ENCODE measurements around the gene TRAPPC3L. TPM values are rescaled to one million over a fixed set of nuclear protein-coding genes. Genes with fewer than 3 reads are reported as not detected.

Gene TRAPPC3L
- total RNA-seq, 1 experiment from 2014 or later: not detected

GRCh38 chr6:116570856-116571682 is 25.6 kb upstream of the TRAPPC3L start, which contains the start of gene RWDD1 (continued):
- TF ChIP-seq ZBTB33 (IDR thresholded peaks at IDR 0.05; ENCODE audit: extremely low read depth, insufficient replicate concordance, low read length) (peak; percentile 77), MAX (IDR thresholded peaks at IDR 0.05) (peak; percentile 85), RAD21 (IDR thresholded peaks at IDR 0.05; ENCODE audit: low read depth) (no peak)

DNA sequence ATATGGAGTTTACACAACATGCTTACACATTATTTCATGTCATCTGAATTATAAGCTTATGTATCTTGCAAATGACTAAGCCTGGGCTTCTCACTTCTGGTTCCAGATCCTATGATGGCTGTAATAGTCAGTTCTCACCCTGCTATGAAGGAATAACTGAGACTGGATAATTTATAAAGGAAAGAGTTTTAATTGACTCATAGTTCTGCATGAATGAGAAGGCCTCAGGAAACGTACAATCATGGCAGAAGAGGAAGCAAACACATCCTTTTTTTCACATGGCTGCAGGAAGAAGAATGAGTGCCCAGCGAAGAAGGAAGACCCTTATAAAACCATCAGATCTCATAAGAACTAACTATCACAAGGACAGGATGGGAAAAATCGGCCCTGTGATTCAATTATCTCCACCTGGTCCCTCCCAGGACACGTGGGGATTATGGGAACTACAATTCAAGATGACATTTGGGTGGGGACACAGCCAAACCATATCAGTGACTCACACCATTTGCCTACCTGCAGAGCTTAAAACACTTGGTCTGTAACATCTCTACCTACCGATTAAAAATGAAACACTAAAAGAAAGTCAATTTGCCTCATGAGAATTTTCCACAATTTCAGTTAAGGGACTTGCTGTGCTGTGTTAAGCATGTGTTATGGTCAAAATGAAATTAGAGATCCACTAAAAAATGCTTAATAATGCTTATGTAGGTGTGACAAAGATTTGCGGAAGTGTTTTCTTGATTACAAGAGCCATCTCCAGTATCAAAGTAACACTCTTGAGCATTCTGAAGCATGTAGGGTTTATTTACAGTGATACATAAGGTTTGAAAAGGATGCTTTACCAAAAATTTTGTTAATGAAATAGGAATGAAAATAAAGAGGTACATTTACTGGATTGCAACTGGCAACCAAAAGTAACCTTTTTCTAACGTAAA is 23.6 kb upstream of the TRAPPC3L start:
- TF ChIP-seq MAX (IDR thresholded peaks at IDR 0.05): peak; percentile 36; the same call in 1 of the 2 replicates
- TF ChIP-seq SP1 (IDR thresholded peaks at IDR 0.05; ENCODE audit: low read depth): 0 out of 2 replicates have a peak, but pooled peaks have one; percentile 15
- TF ChIP-seq EZH2phosphoT487 (IDR thresholded peaks at IDR 0.05; ENCODE audit: borderline replicate concordance): no peak
- TF ChIP-seq CEBPB (IDR thresholded peaks at IDR 0.05; ENCODE audit: low read depth): no peak
- no peak for TF ChIP-seq ELF1 (IDR thresholded peaks at IDR 0.05; ENCODE audit: borderline replicate concordance, low read depth)
- no peak for TF ChIP-seq EGR1 (IDR thresholded peaks at IDR 0.05; ENCODE audit: low read depth)
- ATAC-seq: no peak
- no peaks in the 10 kb centered on the region for H3K9me2 ChIP-seq (ENCODE audit: insufficient read depth)
- H3K36me3 ChIP-seq (ENCODE audit: control insufficient read depth in 1 of 2, insufficient read depth in 2 of 2, low read length in 2 of 2): no peaks in the 10 kb centered on the region
- H3K27ac ChIP-seq (ENCODE audit: low read depth, low read length): no peak overlapping the region
- ChIA-PET POLR2A (no interaction called here), RAD21 (ENCODE audit: low non-redundant PET in 1 of 2, low total read pairs in 2 of 2, uncharacterized antibody in 2 of 2, unreplicated experiment in 2 of 2) (no interaction called here), CTCF (interaction anchor here (1.6 to 1.8 kb wide), 2 partner anchors 8 to 300 kb away, joined by 6 read pairs; no protein-coding TSS in a partner anchor)
- H4K20me1 ChIP-seq (ENCODE audit: insufficient read depth): no peaks in the 10 kb centered on the region
- H3K4me1 ChIP-seq (ENCODE audit: control insufficient read depth in 1 of 2, insufficient read depth in 2 of 2, low read length in 2 of 2): peaks cover 18 to 25% of the 10 kb centered on the region in 2 experiments
- intact Hi-C loops (cut with micrococcal nuclease): no loop called here
- H2AFZ ChIP-seq (ENCODE audit: low read depth, low read length, poor library complexity, severe bottlenecking): no peak overlapping the region
- H3K79me2 ChIP-seq (ENCODE audit: insufficient read depth, low read length): peaks cover 36% of the 10 kb centered on the region
- no TSS peak for BruUV-seq (replicated peaks)
- no peaks in the 10 kb centered on the region for H3K27me3 ChIP-seq (ENCODE audit: insufficient read depth, low read length)
- DNase-seq (ENCODE audit: low read depth, low spot score): no peak
- no peak overlapping the region for H3K9ac ChIP-seq (ENCODE audit: low read length)
- peak overlapping the region; percentile 69 for H3K4me2 ChIP-seq (ENCODE audit: low read length)
- no peaks in the 10 kb centered on the region for H3K9me3 ChIP-seq (ENCODE audit: control insufficient read depth in 1 of 2, insufficient read depth in 1 of 2, low read depth in 1 of 2, low read length in 2 of 2)
- peak overlapping the region in 1 of 2 experiments; percentile 90; a peak in 2 of 4 replicates for H3K4me3 ChIP-seq (replicated peaks in 1 of 2; ENCODE audit: low read depth in 1 of 2, low read length in 2 of 2)

Data from HCT116 (cell line).